ENCODE results near the gene CFAP210.

DNA sequence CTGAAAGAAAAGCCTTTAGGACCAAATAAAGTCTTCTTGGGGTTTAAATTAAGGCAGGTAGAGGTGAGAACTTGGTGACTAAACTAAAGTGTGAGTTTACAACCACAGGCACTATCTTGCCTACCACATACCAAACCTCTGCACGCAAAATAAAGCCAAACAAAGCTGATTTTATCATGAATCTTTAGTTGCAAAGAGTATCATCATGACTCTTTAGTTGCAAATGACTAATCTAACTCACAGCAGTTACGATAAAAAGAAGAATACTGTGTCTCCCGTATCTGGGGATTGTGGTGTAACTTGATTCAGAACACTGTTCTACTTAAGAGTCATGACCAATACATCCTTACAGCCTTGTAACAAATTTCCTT, 11.2 kb downstream of the CFAP210 start:
- no peak for TF ChIP-seq GABPA (IDR thresholded peaks at IDR 0.05; ENCODE audit: low read depth)
- no peak for TF ChIP-seq TAF1 (IDR thresholded peaks at IDR 0.05; ENCODE audit: borderline replicate concordance, low read depth, low read length)
- no peak for TF ChIP-seq IKZF2 (IDR thresholded peaks at IDR 0.05)
- TF ChIP-seq RB1 (IDR thresholded peaks at IDR 0.05; ENCODE audit: borderline replicate concordance) = no peak
- TF ChIP-seq MYC (IDR thresholded peaks at IDR 0.05; ENCODE audit: insufficient read depth, insufficient read length, insufficient replicate concordance, low read length, severe bottlenecking) = no peak
- TF ChIP-seq NR2F1 (conservative IDR thresholded peaks at IDR 0.05) = no peak
- TF ChIP-seq BCL11A (IDR thresholded peaks at IDR 0.05; ENCODE audit: low read depth, low read length) = no peak
- no peak for TF ChIP-seq CHD2 (IDR thresholded peaks at IDR 0.05; ENCODE audit: borderline replicate concordance, low read depth, low read length)
- no peak for TF ChIP-seq ATF3 (IDR thresholded peaks at IDR 0.05; ENCODE audit: borderline replicate concordance, extremely low read depth, low read depth, low read length)
- no peak for TF ChIP-seq JUND (IDR thresholded peaks at IDR 0.05; ENCODE audit: low read depth, low read length)
- no peak for TF ChIP-seq NBN (IDR thresholded peaks at IDR 0.05)
- no peak for TF ChIP-seq ZNF274 (IDR thresholded peaks at IDR 0.05; ENCODE audit: insufficient read depth, insufficient read length)
- no peak for TF ChIP-seq POLR2A (IDR thresholded peaks at IDR 0.05; ENCODE audit: low read depth, low read length)
- TF ChIP-seq CTCF (IDR thresholded peaks at IDR 0.05 in 2 of 3, conservative IDR thresholded peaks at IDR 0.05 in 1 of 3; ENCODE audit: control insufficient read depth in 2 of 3, extremely low read depth in 1 of 3, insufficient read depth in 1 of 3, low read depth in 3 of 3, low read length in 3 of 3) = no peak

All from GM12878 (cell line).